Stromal cell of bone marrow (primary cell): ENCODE results near the gene PTPRN.
"Not testable (repeated sequence)": the region's sequence is repeated elsewhere in the genome, so short reads cannot be mapped to it uniquely, and the experiment has no call there.

Experiments used
- DNase-seq: peaks from one replicate; pipeline ENCODE4 v3.0.0-alpha.2; 2012; ENCODE audit warnings: low read depth

PTPRN gene

GRCh38 chr2:219309278-219309677 lies at the start of gene PTPRN:
Gene PTPRN (minus strand): TSS chr2:219309401. CDS start chr2:219309332, 69 bp downstream.
- DNase-seq: no peak

GRCh38 chr2:219358170-219359075 lies 49.2 kb upstream of the PTPRN start:
- no peak for DNase-seq

- DNase-seq: no peak
Observed at GRCh38 chr2:219356834-219357233, 47.6 kb upstream of the PTPRN start.

DNA sequence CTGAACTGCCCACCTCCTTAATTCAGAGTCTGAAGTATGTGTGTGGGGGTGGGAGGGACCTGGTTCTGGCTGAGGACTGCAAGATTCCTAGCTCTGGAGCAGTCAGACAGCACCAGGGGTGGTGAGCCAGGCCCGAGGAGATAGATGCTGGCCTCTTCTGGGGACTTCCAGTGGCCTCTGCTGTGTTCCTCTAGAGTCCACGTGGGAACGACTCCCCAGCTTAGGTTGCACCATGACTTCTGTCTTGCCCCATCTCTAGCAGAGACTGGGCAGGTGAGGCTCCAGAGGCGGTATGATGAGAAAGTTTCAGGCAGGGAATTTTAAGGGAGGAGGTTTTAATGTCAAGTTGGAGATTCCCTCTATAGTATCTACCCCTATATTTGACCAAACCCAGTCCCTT lies 45.4 kb upstream of the PTPRN start:
- no peak for DNase-seq

DNA sequence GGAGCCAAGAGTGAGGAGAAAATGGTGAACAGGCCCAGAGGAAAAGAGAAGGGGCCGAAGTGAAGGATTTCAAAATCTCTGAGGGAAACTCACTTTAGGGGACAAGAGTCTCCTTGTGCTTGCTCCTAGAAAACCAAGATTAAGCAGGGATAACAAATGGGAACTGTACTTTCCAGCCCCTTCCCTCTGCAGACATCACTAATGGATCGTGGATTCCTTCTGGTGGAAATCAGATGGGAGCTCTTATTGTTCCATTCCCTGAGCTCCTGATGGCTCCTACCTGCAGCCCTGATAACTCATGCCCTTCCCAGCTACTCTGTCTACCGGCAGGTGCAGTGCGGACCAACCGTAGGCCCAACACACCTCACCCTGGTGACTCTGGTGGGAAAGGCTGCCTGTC lies 43.9 kb upstream of the PTPRN start:
- DNase-seq: no peak

DNA sequence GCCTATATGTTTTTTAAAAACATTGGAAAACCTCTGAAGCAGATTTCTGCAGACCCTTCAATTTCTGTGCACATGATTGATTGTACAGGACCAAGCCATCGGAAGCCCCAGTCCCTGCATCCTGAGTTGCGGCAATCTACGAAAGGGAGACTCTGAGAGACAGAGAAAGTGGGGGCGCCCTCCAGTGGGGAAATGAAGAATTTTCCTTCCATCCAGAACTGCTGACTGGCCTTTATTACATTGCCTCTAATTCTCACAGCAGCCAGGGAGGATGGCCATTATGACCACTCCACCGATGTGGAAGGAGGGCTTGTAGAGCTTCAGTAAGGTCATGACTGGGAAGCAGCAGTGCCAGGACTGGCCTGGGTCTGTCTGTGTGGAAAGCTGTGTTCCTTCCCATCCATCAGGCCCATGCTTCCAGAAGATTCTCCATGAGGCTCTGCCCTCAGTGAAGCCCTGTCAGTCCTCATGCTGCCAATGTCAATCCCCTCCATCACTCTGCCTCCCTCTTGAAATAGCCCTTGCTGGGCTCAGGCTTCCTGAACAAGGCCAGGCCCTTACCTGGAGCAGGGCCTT lies 43.3 kb upstream of the PTPRN start:
- peak; percentile 38 for DNase-seq

DNA sequence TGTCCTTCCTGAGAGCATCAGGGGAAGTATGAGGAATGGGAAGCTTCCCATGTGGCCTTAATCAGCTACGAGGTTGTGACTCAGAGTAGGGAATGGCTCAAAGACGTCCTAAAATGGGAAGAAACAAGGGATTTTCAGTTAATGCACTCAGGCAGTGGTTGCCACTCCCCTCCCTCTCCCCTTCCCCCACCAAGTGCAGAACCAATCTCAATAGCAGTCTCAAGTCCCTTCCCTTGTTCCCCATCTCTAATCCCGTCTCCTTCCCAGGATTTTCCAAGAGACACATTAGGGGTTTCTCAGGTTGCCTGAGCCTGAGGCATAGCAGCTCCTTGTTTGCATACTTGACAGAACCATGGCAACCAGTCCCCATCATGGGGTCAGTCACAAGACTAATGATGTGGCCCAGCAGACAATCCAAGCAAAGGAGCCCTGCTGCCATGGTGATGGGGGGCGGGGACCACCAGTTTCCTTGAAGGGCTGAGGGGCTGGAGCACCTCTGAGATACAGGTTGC lies 41.6 kb upstream of the PTPRN start:
- DNase-seq: peak; percentile 61

GRCh38 chr2:219350215-219350614 lies 41.0 kb upstream of the PTPRN start:
- DNase-seq: no peak

DNA sequence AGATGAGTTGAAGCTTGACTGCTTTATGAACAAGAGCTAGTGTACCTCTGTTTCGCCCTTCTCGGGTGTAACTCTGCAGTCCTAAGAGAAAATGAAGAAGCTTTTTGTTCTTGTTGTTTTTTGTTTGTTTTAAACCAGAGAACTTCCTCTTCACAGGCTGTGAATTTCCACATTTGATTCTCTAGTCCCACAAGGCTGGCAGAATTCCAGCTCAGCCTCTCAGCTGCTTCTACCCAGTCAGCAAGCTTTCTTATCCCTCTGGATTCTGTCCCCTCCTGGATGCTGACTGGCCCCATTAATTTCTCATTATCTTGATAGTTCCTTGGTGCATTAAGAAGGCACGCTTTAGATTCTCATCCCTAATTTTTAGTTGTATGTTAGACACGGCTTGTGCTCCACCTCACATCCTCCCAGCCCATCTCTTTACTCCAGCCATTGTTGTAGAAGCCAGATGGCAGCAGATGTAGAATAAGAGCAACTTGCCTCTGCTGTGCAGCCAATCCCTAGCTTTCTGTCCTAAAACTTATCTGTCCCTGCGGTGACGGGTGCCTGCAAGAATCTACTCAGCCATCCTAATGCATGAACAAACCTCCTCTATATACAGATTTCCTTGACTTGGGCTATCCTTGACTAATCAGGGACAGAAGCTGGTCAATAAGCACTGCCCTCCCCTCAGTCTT lies 35.7 kb upstream of the PTPRN start:
- DNase-seq: no peak

GRCh38 chr2:219335373-219335786 lies 26.2 kb upstream of the PTPRN start:
- no peak for DNase-seq

- no peak for DNase-seq
Observed at GRCh38 chr2:219334076-219334475, 24.9 kb upstream of the PTPRN start.

DNA sequence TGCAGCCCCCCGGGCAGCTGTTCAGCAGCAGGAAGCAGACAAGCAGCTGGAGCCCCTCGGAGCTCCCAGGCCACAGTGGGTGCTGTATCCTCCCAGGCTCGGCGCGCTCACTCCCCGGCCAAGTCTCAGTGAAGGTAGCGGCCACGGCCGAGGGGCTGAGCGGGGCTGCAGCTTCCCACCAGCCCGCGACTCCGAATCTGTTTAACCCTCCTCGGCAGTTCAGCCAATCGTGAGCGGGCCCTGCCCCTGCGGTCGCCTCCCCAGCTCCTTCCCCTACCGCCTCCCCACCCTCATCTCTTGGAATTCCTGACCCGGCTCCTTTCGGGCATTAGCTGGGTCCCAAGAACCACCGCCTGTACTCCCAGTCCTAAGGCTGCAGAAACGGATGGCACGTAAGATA lies 23.3 kb upstream of the PTPRN start, which contains the start of gene RESP18:
TSS of gene RESP18 (minus strand) at position 203 of the 400 bp plus-strand sequence.
- no peak for DNase-seq

DNA sequence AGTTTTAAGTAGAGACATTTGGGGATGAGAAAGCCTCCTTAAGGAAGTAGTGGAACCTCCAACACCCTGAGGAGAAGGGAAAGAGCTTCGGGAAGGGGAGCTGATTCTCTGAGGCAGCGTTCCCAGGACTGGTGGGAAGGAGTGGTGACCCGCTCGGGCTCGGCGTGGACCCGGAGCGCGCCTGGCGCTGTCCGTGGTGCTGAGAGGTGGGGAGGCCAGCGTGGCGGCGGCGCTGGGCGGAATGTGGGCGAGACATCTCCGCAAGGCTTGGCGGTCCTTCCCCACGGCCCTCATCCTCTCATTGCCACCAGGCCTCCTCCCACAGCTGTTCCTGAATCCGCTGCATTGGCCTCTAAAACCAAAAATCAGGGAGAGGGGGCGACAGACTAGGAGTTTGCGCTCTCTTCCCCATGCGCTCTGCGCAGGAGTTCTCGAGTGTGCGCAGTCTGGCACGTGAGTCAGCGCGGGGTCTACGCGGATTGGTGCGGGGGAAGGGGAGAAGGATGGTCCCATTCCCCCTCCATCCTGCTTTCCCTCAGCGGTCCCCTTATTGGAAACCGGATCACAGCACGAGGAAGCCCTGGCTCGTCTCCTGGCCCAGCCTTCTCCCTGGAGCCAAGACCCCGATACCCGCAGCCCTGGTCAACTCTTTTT lies 22.5 kb upstream of the PTPRN start:
- DNase-seq: no peak

DNA sequence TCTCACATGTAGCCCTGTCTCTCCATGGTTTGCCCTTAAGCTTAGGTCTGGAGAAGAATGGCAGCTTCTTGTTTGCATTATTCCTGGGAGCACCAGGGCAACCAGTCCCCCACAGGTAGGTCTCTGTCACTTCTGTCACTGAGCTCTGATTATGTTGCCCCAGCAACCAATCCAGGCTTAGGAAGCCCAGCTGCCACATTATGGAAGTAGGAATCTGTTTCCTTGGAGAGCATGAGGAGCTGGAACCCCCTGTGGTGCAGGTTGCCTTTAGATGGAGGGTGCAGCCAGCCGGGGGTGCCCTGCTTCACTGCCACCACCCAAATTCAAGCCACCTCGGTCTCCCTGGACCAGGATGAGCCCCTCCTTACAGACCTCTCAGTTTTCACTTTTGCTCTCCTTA lies 18.5 kb upstream of the PTPRN start:
- DNase-seq: no peak

DNA sequence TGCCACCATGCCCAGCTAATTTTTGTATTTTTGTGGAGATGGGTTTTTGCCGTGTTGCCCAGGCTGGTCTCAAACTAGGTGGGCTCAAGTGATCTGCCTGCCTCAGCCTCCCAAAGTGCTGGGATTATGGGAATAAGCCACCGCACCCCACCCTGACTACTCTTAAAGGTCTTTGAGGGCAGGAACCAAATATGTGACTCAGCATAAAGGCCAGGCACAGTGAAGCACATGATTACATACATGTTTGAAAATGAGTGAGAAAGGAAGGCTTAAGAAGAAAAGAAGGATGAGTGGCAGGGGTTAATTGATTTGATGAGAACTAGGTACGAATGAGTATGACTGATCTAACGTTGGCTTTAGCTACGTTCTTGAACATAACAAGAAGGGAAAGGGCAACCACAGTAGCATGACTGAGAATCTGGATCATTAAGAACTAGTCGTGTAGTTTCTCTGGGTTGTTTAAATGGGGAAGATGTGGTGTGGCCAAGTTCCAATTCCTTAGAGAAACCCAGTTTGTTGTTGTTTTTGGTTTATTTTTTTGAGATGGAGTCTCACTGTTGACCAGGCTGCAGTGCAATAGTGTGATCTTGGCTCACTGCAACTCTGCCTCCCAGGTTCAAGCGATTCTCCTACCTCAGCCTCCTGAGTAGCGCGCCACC lies 16.6 kb upstream of the PTPRN start:
- DNase-seq: no peak

DNA sequence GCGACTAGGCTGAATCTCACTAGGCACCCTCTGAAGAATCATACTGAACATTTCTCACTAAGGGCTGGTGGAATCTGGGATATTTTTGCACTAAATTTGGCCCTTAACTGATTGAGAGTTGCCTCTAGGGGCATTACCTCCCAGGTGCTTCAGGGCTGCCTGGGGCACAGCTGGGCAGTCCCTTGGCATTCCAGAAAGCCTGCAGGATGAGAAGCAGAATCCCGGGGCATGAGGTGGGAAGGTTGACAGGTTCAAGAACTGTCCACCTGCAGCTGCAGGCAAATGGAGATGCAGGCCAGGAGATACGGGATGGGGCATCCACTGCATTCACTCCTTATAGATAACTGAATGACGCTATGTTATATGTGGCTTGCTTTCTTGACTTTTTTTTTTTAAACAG lies 15.9 kb upstream of the PTPRN start:
- no peak for DNase-seq

- no peak for DNase-seq
Observed at GRCh38 chr2:219323434-219323833, 14.2 kb upstream of the PTPRN start.

- DNase-seq: no peak
Observed at GRCh38 chr2:219314804-219315468, 5.7 kb upstream of the PTPRN start.

- DNase-seq: not testable (repeated sequence)
Observed at GRCh38 chr2:219312683-219313263, 3.6 kb upstream of the PTPRN start.
